HCT116 (cell line): ENCODE results near the gene HDDC3. TPM values are rescaled to one million over a fixed set of nuclear protein-coding genes. Genes with fewer than 3 reads are reported as not detected.
A peak's percentile ranks its signal among the peaks of the same experiment; 100 is the strongest.

Experiments
- ATAC-seq: fragments of 200-7000 bp; cut with Tn5 transposase; 2 replicates; pipeline ENCODE4 v1.9.1; 2020; ENCODE audit warnings: mild to moderate bottlenecking, moderate library complexity
- BruUV-seq: library from RNA; stranded (reverse); fragments of 400-500 nt; replicated peaks from 2 replicates; lab custom pipeline; 2021; lab: Mats Ljungman, UMichigan
- CTCF ChIA-PET: fragments of 300-600 bp; sonication (Branson Sonifier 250); formaldehyde crosslinking; loops from one replicate; lab custom pipeline; 2021; ENCODE audit warnings: antibody characterized with exemption; lab: Charles Lee
- POLR2A ChIA-PET: fragments of 300-600, 350-600 bp; sonication (Branson Sonifier 250); formaldehyde crosslinking; loops from one replicate; lab custom pipeline; 2021; ENCODE audit warnings: antibody characterized with exemption; lab: Charles Lee
- RAD21 ChIA-PET, 2 experiments: fragments of 300-600 bp; sonication (Branson Sonifier 250); formaldehyde crosslinking; loops; one replicate each; lab custom pipeline; 2023; ENCODE audit warnings: low total read pairs in 2 of 2; ENCODE audit not compliant: uncharacterized antibody in 2 of 2, unreplicated experiment in 2 of 2, low non-redundant PET in 1 of 2; lab: Charles Lee
- DNase-seq: peaks from one replicate; pipeline ENCODE4 v3.0.0-alpha.2; 2010; ENCODE audit warnings: low read depth, low spot score
- H2AFZ ChIP-seq: fragments of 200-600 bp; shearing (Covaris generic), sonication (generic); 2 replicates; pipeline ENCODE4 v1.6.1; 2017; ENCODE audit warnings: low read depth, mixed run types, mixed read lengths, antibody characterized with exemption, low read length; ENCODE audit not compliant: poor library complexity, severe bottlenecking
- H3K27ac ChIP-seq: 2 replicates; pipeline ENCODE4 v1.5.1; 2012; ENCODE audit warnings: low read depth, low read length
- H3K27me3 ChIP-seq: fragments of 200-600 bp; sonication (generic); 2 replicates; pipeline ENCODE4 v1.6.1; 2016; ENCODE audit warnings: mixed run types, low read length, mixed read lengths; ENCODE audit not compliant: insufficient read depth
- H3K36me3 ChIP-seq, 2 experiments: fragments of 200-500 bp in 1 of 2; fragments of 200-600 bp in 1 of 2; sonication (Bioruptor generic) in 1 of 2; sonication (generic) in 1 of 2; 2 replicates each; pipeline versions ENCODE4 v1.5.1 to v1.6.1; 2014 to 2016; ENCODE audit warnings: low read length in 2 of 2, inconsistent platforms in 1 of 2, mixed read lengths in 1 of 2, mixed run types in 1 of 2; ENCODE audit not compliant: insufficient read depth in 2 of 2, control insufficient read depth in 1 of 2
- H3K4me1 ChIP-seq, 2 experiments: fragments of 200-600 bp in 1 of 2; sonication (generic) in 1 of 2; 2 replicates each; pipeline versions ENCODE4 v1.5.1 to v1.6.1; 2012 to 2017; ENCODE audit warnings: low read length in 2 of 2, inconsistent platforms in 1 of 2, mild to moderate bottlenecking in 1 of 2, mixed read lengths in 1 of 2, mixed run types in 1 of 2, moderate library complexity in 1 of 2; ENCODE audit not compliant: insufficient read depth in 2 of 2, control insufficient read depth in 1 of 2
- H3K4me2 ChIP-seq: fragments of 200-600 bp; sonication (generic); 2 replicates; pipeline ENCODE4 v1.6.1; 2017; ENCODE audit warnings: mixed run types, low read length, mixed read lengths
- H3K4me3 ChIP-seq, 2 experiments: fragments of 200-600 bp in 1 of 2; sonication (generic) in 1 of 2; replicated peaks in 1 of 2; 2 replicates each; pipeline ENCODE4 v1.5.1; 2011 to 2016; ENCODE audit warnings: low read length in 2 of 2, control low read depth in 1 of 2, low read depth in 1 of 2, mild to moderate bottlenecking in 1 of 2, mixed read lengths in 1 of 2, mixed run types in 1 of 2
- H3K79me2 ChIP-seq: fragments of 200-600 bp; sonication (generic); 2 replicates; pipeline ENCODE4 v1.6.1; 2017; ENCODE audit warnings: mild to moderate bottlenecking, mixed run types, low read length, moderate library complexity, mixed read lengths; ENCODE audit not compliant: insufficient read depth
- H3K9ac ChIP-seq: fragments of 200-600 bp; sonication (generic); 2 replicates; pipeline ENCODE4 v1.6.1; 2016; ENCODE audit warnings: low read length, mixed read lengths
- H3K9me2 ChIP-seq: fragments of 200-600 bp; sonication (generic), shearing (Covaris generic); 2 replicates; pipeline ENCODE4 v1.6.1; 2017; ENCODE audit warnings: mixed run types, mild to moderate bottlenecking, moderate library complexity; ENCODE audit not compliant: insufficient read depth
- H3K9me3 ChIP-seq, 2 experiments: fragments of 200-500 bp in 1 of 2; fragments of 200-600 bp in 1 of 2; sonication (Bioruptor generic) in 1 of 2; sonication (generic) in 1 of 2; 2 replicates each; pipeline ENCODE4 v1.6.1; 2014 to 2017; ENCODE audit warnings: low read length in 2 of 2, mixed read lengths in 2 of 2, inconsistent platforms in 1 of 2, low read depth in 1 of 2, mild to moderate bottlenecking in 1 of 2, mixed run types in 1 of 2, moderate library complexity in 1 of 2; ENCODE audit not compliant: control insufficient read depth in 1 of 2, insufficient read depth in 1 of 2
- H4K20me1 ChIP-seq: fragments of 200-600 bp; sonication (generic), shearing (Covaris generic); 2 replicates; pipeline ENCODE4 v1.6.1; 2017; ENCODE audit warnings: mixed run types, mild to moderate bottlenecking, moderate library complexity; ENCODE audit not compliant: insufficient read depth
- ATF3 ChIP-seq: IDR thresholded peaks from 2 replicates; pipeline ENCODE4 v1.6.1; 2012
- CEBPB ChIP-seq: IDR thresholded peaks from 2 replicates; pipeline ENCODE4 v1.6.1; 2012; ENCODE audit warnings: low read depth
- ELF1 ChIP-seq: IDR thresholded peaks from 2 replicates; pipeline ENCODE4 v1.6.1; 2012; ENCODE audit warnings: low read depth, borderline replicate concordance
- EZH2phosphoT487 ChIP-seq: fragments of 200-600 bp; IDR thresholded peaks from 2 replicates; pipeline ENCODE4 v1.6.1; 2018; ENCODE audit warnings: antibody characterized with exemption, borderline replicate concordance
- JUND ChIP-seq: IDR thresholded peaks from 2 replicates; pipeline ENCODE4 v1.6.1; 2012
- MAX ChIP-seq: IDR thresholded peaks from 2 replicates; pipeline ENCODE4 v1.6.1; 2012
- POLR2A ChIP-seq: IDR thresholded peaks from 2 replicates; pipeline ENCODE4 v1.7.0; 2011; ENCODE audit warnings: borderline replicate concordance; ENCODE audit not compliant: insufficient read depth, insufficient read length; ENCODE audit errors: extremely low read depth
- POLR2AphosphoS5 ChIP-seq: IDR thresholded peaks from 2 replicates; pipeline ENCODE4 v1.6.1; 2011; ENCODE audit warnings: mild to moderate bottlenecking, low read depth, low read length, moderate library complexity
- RAD21 ChIP-seq: IDR thresholded peaks from 2 replicates; pipeline ENCODE4 v1.6.1; 2012; ENCODE audit warnings: low read depth, mild to moderate bottlenecking
- SIN3A ChIP-seq: IDR thresholded peaks from 2 replicates; pipeline ENCODE4 v1.6.1; 2012; ENCODE audit warnings: low read depth
- SP1 ChIP-seq: IDR thresholded peaks from 2 replicates; pipeline ENCODE4 v1.6.1; 2012; ENCODE audit warnings: low read depth
- ZBTB33 ChIP-seq: IDR thresholded peaks from 2 replicates; pipeline ENCODE4 v1.6.1; 2011; ENCODE audit warnings: mild to moderate bottlenecking, low read length, moderate library complexity; ENCODE audit not compliant: insufficient replicate concordance; ENCODE audit errors: extremely low read depth
- ZFX ChIP-seq: fragments of 450-650 bp; IDR thresholded peaks from 2 replicates; pipeline ENCODE4 v1.6.1; 2017
- intact Hi-C: fragments of 100-400 bp; cut with micrococcal nuclease; formaldehyde crosslinking; loops from 2 replicates; pipeline ENCODE4 v1.10.0; 2022
- total RNA-seq: library from RNA; stranded (reverse); gene quantifications from one replicate; pipeline ENCODE4 v1.2.1, GENCODE V29; 2021; ENCODE audit not compliant: unreplicated experiment
- TF ChIP-seq, protein P1 (sequence below), 3 experiments: fragments of 200-600 bp in 1 of 3; sonication (generic) in 1 of 3; IDR thresholded peaks in 2 of 3; conservative IDR thresholded peaks in 1 of 3; 2 replicates each; pipeline ENCODE4 v1.5.1; 2012 to 2017; ENCODE audit warnings: low read depth in 2 of 3, low read length in 2 of 3, antibody characterized with exemption in 1 of 3, borderline replicate concordance in 1 of 3, control low read depth in 1 of 3, mild to moderate bottlenecking in 1 of 3, mixed read lengths in 1 of 3, mixed run types in 1 of 3, moderate library complexity in 1 of 3; ENCODE audit not compliant: insufficient read depth in 1 of 3

Gene HDDC3
- total RNA-seq, 1 experiment from 2014 or later, result 20.4 TPM

- TF ChIP-seq ATF3 (no peak), CEBPB (no peak), SIN3A (no peak), SP1 (no peak), POLR2A (no peak), POLR2AphosphoS5 (no peak)
- TF ChIP-seq, protein P1, sequence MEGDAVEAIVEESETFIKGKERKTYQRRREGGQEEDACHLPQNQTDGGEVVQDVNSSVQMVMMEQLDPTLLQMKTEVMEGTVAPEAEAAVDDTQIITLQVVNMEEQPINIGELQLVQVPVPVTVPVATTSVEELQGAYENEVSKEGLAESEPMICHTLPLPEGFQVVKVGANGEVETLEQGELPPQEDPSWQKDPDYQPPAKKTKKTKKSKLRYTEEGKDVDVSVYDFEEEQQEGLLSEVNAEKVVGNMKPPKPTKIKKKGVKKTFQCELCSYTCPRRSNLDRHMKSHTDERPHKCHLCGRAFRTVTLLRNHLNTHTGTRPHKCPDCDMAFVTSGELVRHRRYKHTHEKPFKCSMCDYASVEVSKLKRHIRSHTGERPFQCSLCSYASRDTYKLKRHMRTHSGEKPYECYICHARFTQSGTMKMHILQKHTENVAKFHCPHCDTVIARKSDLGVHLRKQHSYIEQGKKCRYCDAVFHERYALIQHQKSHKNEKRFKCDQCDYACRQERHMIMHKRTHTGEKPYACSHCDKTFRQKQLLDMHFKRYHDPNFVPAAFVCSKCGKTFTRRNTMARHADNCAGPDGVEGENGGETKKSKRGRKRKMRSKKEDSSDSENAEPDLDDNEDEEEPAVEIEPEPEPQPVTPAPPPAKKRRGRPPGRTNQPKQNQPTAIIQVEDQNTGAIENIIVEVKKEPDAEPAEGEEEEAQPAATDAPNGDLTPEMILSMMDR (IDR thresholded peaks at IDR 0.05 in 2 of 3, conservative IDR thresholded peaks at IDR 0.05 in 1 of 3; ENCODE audit: borderline replicate concordance in 1 of 3, insufficient read depth in 1 of 3, low read depth in 2 of 3, low read length in 2 of 3), result no peak
These were observed 26.8 kb downstream of the HDDC3 start (continued) for GRCh38 chr15:90905306-90906180.

GRCh38 chr15:90904746-90905145, 27.6 kb downstream of the HDDC3 start:
- no peaks in the 10 kb centered on the region for H4K20me1 ChIP-seq
- H3K9me3 ChIP-seq, result no peaks in the 10 kb centered on the region
- no peaks in the 10 kb centered on the region for H3K9me2 ChIP-seq
- H3K9ac ChIP-seq, result no peak overlapping the region
- no peaks in the 10 kb centered on the region for H3K27me3 ChIP-seq
- intact Hi-C loops, result loop anchor here (5.0 kb wide), 1 partner anchor 368 kb away; no protein-coding TSS in a partner anchor
- no peak overlapping the region for H3K27ac ChIP-seq
- CTCF ChIA-PET, result interaction anchor here (1.4 to 6.4 kb wide), 2 partner anchors 12 to 28 kb away, joined by 6 to 70 read pairs; partner anchors contain the start of genes HDDC3 and UNC45A
- TF ChIP-seq, protein P1 (IDR thresholded peaks at IDR 0.05 in 2 of 3, conservative IDR thresholded peaks at IDR 0.05 in 1 of 3; ENCODE audit: borderline replicate concordance in 1 of 3, insufficient read depth in 1 of 3, low read depth in 2 of 3, low read length in 2 of 3), result no peak
- TF ChIP-seq CEBPB, result no peak
- no peak for TF ChIP-seq EZH2phosphoT487
- TF ChIP-seq ATF3, result no peak
- TF ChIP-seq ELF1, result no peak
- TF ChIP-seq MAX, result no peak
- TF ChIP-seq ZBTB33, result no peak
- no peak for TF ChIP-seq RAD21
- TF ChIP-seq ZFX, result no peak
- no peak for TF ChIP-seq SP1
- TF ChIP-seq JUND, result no peak
- TF ChIP-seq, all 23 proteins: peak for 0
- Histone ChIP-seq H3K4me1 (peaks cover 10 to 20% of the 10 kb centered on the region in 2 experiments; a peak in 3 of 4 replicates), H3K36me3 (peaks cover 10 to 12% of the 10 kb centered on the region in 2 experiments; a peak in 3 of 4 replicates), H3K79me2 (no peaks in the 10 kb centered on the region), H3K4me3 (no peak overlapping the region), H2AFZ (no peak overlapping the region), H3K4me2 (no peak overlapping the region)
- no peak for ATAC-seq
- BruUV-seq, result TSS peak; percentile 8
- ChIA-PET POLR2A (interaction anchor here (1.2 kb wide), 1 partner anchor 12 kb away, joined by 3 read pairs; no protein-coding TSS in a partner anchor), RAD21 (no interaction called here)
- DNase-seq, result no peak
